ENCODE results near the gene ATP5PO. TPM values are rescaled to one million over a fixed set of nuclear protein-coding genes. Genes with fewer than 3 reads are reported as not detected.

Gene ATP5PO
- total and polyA plus RNA-seq, 2 of the 8 experiments (the other 6 are each of a cell fraction or from before 2014, with no cell fraction given): 251 to 267 TPM

GRCh38 chr21:33883118-33883517 is 32.5 kb downstream of the ATP5PO start:
- Histone ChIP-seq H3K79me1 (ENCODE audit: low read depth, low read length) (no peaks in the 10 kb centered on the region), H3K23ac (ENCODE audit: insufficient read length) (no peak overlapping the region), H4K5ac (ENCODE audit: insufficient read length, low read depth, low read length) (no peak overlapping the region), H3K9me3 (ENCODE audit: insufficient read depth in 2 of 2, low read depth in 1 of 2, low read length in 1 of 2) (no peaks in the 10 kb centered on the region), H4K20me1 (replicated peaks in 1 of 2; ENCODE audit: control insufficient read depth in 1 of 2, insufficient read depth in 2 of 2, low read length in 2 of 2) (no peaks in the 10 kb centered on the region), H3K36me3 (ENCODE audit: control insufficient read depth in 2 of 4, insufficient read depth in 4 of 4, low read length in 3 of 4) (no peaks in the 10 kb centered on the region), H2AK5ac (ENCODE audit: low read depth, low read length) (no peak overlapping the region), H2BK120ac (replicated peaks; ENCODE audit: low read depth, low read length) (no peak overlapping the region), H3K9ac (replicated peaks in 1 of 4; ENCODE audit: extremely low read depth in 1 of 4, low read depth in 3 of 4, low read length in 3 of 4) (no peak overlapping the region), H3K27ac (ENCODE audit: low read depth, low read length) (no peak overlapping the region), H3K79me2 (ENCODE audit: control insufficient read depth in 1 of 2, insufficient read depth in 2 of 2, low read length in 2 of 2) (no peaks in the 10 kb centered on the region), H3K27me3 (replicated peaks in 1 of 4; ENCODE audit: control insufficient read depth in 3 of 4, extremely low read depth in 1 of 4, insufficient read depth in 3 of 4, low read length in 3 of 4) (no peaks in the 10 kb centered on the region), H3K56ac (replicated peaks; ENCODE audit: insufficient read length, low read depth, low read length) (no peak overlapping the region), H3K4me1 (replicated peaks in 1 of 4; ENCODE audit: control insufficient read depth in 3 of 4, insufficient read depth in 4 of 4, low read length in 3 of 4) (peaks cover 0 to 6% (median 4%) of the 10 kb centered on the region in 4 experiments; a peak in 2 of 7 replicates), H3K4ac (replicated peaks; ENCODE audit: insufficient read length, low read depth, low read length) (no peak overlapping the region), H2BK15ac (ENCODE audit: low read length) (no peak overlapping the region), H3K18ac (ENCODE audit: extremely low read depth, low read length) (no peak overlapping the region), H4K91ac (replicated peaks; ENCODE audit: insufficient read length, low read length) (no peak overlapping the region), H3K14ac (ENCODE audit: insufficient read length) (no peak overlapping the region), H2BK12ac (ENCODE audit: low read depth, low read length) (no peak overlapping the region), H2BK20ac (ENCODE audit: low read length) (no peak overlapping the region), H3K23me2 (ENCODE audit: low read depth, low read length) (no peaks in the 10 kb centered on the region), H3K4me2 (ENCODE audit: insufficient read depth in 1 of 2, low read depth in 2 of 2, low read length in 2 of 2) (no peak overlapping the region), H2BK5ac (ENCODE audit: low read depth, low read length) (no peak overlapping the region), H4K8ac (ENCODE audit: extremely low read depth, insufficient read depth, low read length) (no peak overlapping the region), H2AFZ (ENCODE audit: low read length) (no peak overlapping the region), H3K4me3 (ENCODE audit: extremely low read depth in 1 of 4, insufficient read depth in 2 of 4, low read depth in 3 of 4, low read length in 4 of 4) (no peak overlapping the region)
- TF ChIP-seq KDM1A (IDR thresholded peaks at IDR 0.05; ENCODE audit: borderline replicate concordance, low read length) (no peak), GTF2F1 (IDR thresholded peaks at IDR 0.05; ENCODE audit: borderline replicate concordance, low read depth, low read length) (no peak), CHD2 (IDR thresholded peaks at IDR 0.05; ENCODE audit: low read length) (no peak), ATF3 (IDR thresholded peaks at IDR 0.05; ENCODE audit: insufficient read depth, low read depth, low read length) (no peak), E2F6 (IDR thresholded peaks at IDR 0.05) (no peak), SP4 (IDR thresholded peaks at IDR 0.05; ENCODE audit: low read length) (no peak), RAD21 (IDR thresholded peaks at IDR 0.05 in 1 of 2, conservative IDR thresholded peaks at IDR 0.05 in 1 of 2; ENCODE audit: low read depth in 2 of 2, low read length in 2 of 2) (no peak), RXRA (IDR thresholded peaks at IDR 0.05; ENCODE audit: insufficient read depth, low read depth, low read length) (no peak), JUND (IDR thresholded peaks at IDR 0.05; ENCODE audit: low read length) (no peak), SRF (IDR thresholded peaks at IDR 0.05; ENCODE audit: low read depth, low read length) (no peak), EZH2 (IDR thresholded peaks at IDR 0.05; ENCODE audit: low read depth, low read length, severe bottlenecking) (no peak)
- ChIA-PET CTCF (ENCODE audit: partially characterized antibody) (interaction anchor here (0.6 to 1.6 kb wide), 5 partner anchors 9 to 130 kb away, joined by 3 to 4 read pairs (median 4); no protein-coding TSS in a partner anchor), POLR2A (ENCODE audit: partially characterized antibody) (interaction anchor here (0.6 kb wide), 1 partner anchor 137 kb away, joined by 3 read pairs; no protein-coding TSS in a partner anchor)
- DNase-seq (ENCODE audit: low read depth in 1 of 2, low spot score in 2 of 2) (no peak), FAIRE-seq (no peak)
- WGBS, 2 experiments (ENCODE audit: extremely low coverage in 1 of 2, insufficient coverage in 1 of 2, insufficient read length in 1 of 2, insufficient replicate concordance in 2 of 2, low coverage in 1 of 2, low lambda C conversion rate in 2 of 2, missing lambda C conversion rate in 1 of 2): 92% methylated on average over 12 of the region's 12 CpGs; no CpG with 5 or more reads in 1 of the 2 experiments
